HepG2 (cell line): Measurements from ENCODE around the gene MXRA8. TPM values are rescaled to one million over a fixed set of nuclear protein-coding genes. Genes with fewer than 3 reads are reported as not detected.

ENCODE experiments used
- GMEB1 ChIP-seq: sonication (generic); formaldehyde crosslinking; IDR thresholded peaks from 2 replicates; pipeline ENCODE4 v1.5.1; 2020; ENCODE audit warnings: missing genetic modification reagents, mild to moderate bottlenecking, borderline replicate concordance
- SMYD3 ChIP-seq: sonication (generic); formaldehyde crosslinking; IDR thresholded peaks from 2 replicates; pipeline ENCODE4 v1.8.1; 2023; ENCODE audit warnings: mild to moderate bottlenecking, missing genetic modification reagents
- ZFP37 ChIP-seq: sonication (generic); formaldehyde crosslinking; IDR thresholded peaks from 2 replicates; pipeline ENCODE4 v1.4.0; 2020; ENCODE audit warnings: missing genetic modification reagents, borderline replicate concordance
- ZNF263 ChIP-seq: sonication (generic); formaldehyde crosslinking; IDR thresholded peaks from 2 replicates; pipeline ENCODE4 v1.4.0; 2020; ENCODE audit warnings: missing genetic modification reagents
- ZNF441 ChIP-seq: sonication (generic); formaldehyde crosslinking; IDR thresholded peaks from 2 replicates; pipeline ENCODE4 v1.7.0; 2021; ENCODE audit warnings: missing genetic modification reagents, borderline replicate concordance
- ZNF572 ChIP-seq: sonication (generic); formaldehyde crosslinking; IDR thresholded peaks from 2 replicates; pipeline ENCODE4 v1.5.1; 2020; ENCODE audit warnings: mild to moderate bottlenecking, missing genetic modification reagents
- ZNF713 ChIP-seq: sonication (generic); formaldehyde crosslinking; IDR thresholded peaks from 2 replicates; pipeline ENCODE4 v1.4.0; 2020; ENCODE audit warnings: mild to moderate bottlenecking, missing genetic modification reagents
- ZNF784 ChIP-seq: sonication (generic); formaldehyde crosslinking; IDR thresholded peaks from 2 replicates; pipeline ENCODE4 v1.5.1; 2020; ENCODE audit warnings: missing genetic modification reagents, mild to moderate bottlenecking, borderline replicate concordance
- polyA plus RNA-seq, 8 experiments: library from polyadenylated mRNA; depleted of rRNA in 3 of 8; stranded (reverse) in 7 of 8; unstranded in 1 of 8; fragments of >200 nt; fragmentation: Illumina TruSeq in 4 of 8; extraction: Trizol in 4 of 8; gene quantifications; 2 replicates each; pipeline versions ENCODE4 v1.2.1 to v1.2.3, GENCODE V29; 2011 to 2016; ENCODE audit warnings: low read depth in 4 of 8, missing spikeins in 1 of 8, mixed read lengths in 1 of 8; ENCODE audit not compliant: insufficient read depth in 1 of 8
- total RNA-seq, 5 experiments: library from RNA; depleted of rRNA; stranded (reverse); fragments of >200 nt; fragmentation: Illumina TruSeq; extraction: Trizol; gene quantifications; 2 replicates each; pipeline ENCODE4 v1.2.3, GENCODE V29; 2016; ENCODE audit warnings: low read depth in 1 of 5
- TF ChIP-seq, protein P1 (sequence below): sonication (generic); formaldehyde crosslinking; IDR thresholded peaks from 2 replicates; pipeline ENCODE4 v1.8.1; 2022; ENCODE audit warnings: low read depth, mild to moderate bottlenecking, missing genetic modification reagents
- TF ChIP-seq, protein P2 (sequence below): sonication (generic); formaldehyde crosslinking; IDR thresholded peaks from 2 replicates; pipeline ENCODE4 v1.5.1; 2020; ENCODE audit warnings: mild to moderate bottlenecking, missing genetic modification reagents, borderline replicate concordance
- TF ChIP-seq, protein P3 (sequence below): sonication (generic); formaldehyde crosslinking; IDR thresholded peaks from 2 replicates; pipeline ENCODE4 v1.4.0; 2020; ENCODE audit warnings: missing genetic modification reagents, borderline replicate concordance

Gene MXRA8
- total and polyA plus RNA-seq, 2 of the 13 experiments (the other 11 are each of a cell fraction or from before 2014, with no cell fraction given), result 19.8 to 44.8 TPM

DNA sequence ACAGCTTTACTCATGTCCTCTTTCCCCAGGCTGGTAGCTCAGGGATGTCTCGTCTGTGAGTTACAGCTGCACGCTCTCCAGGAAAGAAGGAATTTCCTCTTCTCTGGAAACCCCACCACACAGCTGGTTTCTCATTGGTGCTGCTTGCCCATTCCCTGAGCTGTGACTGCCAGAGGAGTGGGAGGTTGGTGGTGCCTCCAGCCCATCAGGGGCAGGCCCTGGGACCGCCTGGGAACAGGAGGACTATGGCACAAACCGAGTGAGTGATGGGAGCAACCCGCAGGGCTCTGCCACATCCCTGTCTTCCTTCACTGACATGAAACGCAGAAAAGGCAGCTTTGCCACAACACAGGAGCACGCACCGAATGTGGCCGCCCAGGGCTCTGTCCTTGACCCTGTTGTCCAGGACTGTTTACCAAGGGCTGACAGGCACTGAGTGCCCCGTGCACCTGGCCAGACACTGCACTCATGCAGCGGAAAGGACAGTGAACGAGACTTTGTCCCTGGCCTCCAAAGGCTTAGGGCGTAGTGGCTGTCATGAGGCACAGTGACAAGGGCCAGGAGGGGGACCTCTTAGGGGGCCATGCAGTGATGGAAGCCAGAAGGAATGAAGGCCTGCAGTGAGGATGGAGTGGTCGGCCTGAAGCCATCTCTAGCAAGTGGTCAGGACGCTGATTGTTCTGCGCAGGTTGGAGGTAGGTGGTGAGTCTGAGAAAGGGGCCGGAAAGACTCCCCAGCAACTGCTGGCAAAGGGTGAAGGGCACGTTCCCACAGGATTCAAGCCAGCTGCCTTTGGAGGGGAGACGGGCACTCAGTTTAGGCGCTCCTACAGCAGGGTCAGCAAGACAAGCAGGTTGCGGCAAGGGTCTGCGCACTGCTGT lies 42.5 kb upstream of the MXRA8 start (continued):
- TF ChIP-seq, protein P1, sequence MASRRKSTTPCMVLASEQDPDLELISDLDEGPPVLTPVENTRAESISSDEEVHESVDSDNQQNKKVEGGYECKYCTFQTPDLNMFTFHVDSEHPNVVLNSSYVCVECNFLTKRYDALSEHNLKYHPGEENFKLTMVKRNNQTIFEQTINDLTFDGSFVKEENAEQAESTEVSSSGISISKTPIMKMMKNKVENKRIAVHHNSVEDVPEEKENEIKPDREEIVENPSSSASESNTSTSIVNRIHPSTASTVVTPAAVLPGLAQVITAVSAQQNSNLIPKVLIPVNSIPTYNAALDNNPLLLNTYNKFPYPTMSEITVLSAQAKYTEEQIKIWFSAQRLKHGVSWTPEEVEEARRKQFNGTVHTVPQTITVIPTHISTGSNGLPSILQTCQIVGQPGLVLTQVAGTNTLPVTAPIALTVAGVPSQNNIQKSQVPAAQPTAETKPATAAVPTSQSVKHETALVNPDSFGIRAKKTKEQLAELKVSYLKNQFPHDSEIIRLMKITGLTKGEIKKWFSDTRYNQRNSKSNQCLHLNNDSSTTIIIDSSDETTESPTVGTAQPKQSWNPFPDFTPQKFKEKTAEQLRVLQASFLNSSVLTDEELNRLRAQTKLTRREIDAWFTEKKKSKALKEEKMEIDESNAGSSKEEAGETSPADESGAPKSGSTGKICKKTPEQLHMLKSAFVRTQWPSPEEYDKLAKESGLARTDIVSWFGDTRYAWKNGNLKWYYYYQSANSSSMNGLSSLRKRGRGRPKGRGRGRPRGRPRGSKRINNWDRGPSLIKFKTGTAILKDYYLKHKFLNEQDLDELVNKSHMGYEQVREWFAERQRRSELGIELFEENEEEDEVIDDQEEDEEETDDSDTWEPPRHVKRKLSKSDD (CRISPR knock-in tag), result peak; percentile 39; the same call in 1 of the 2 replicates
- peak; percentile 70 for TF ChIP-seq ZNF263 (CRISPR knock-in tag)
- TF ChIP-seq ZNF713 (CRISPR knock-in tag), result peak; percentile 79; the same call in 1 of the 2 replicates
- TF ChIP-seq ZNF784 (CRISPR knock-in tag), result peak; percentile 45; the same call in 1 of the 2 replicates
- peak; percentile 77 for TF ChIP-seq GMEB1 (CRISPR knock-in tag)
- TF ChIP-seq ZFP37 (CRISPR knock-in tag), result peak; percentile 85; the same call in 1 of the 2 replicates
- peak; percentile 50; the same call in 1 of the 2 replicates for TF ChIP-seq ZNF441 (CRISPR knock-in tag)
- TF ChIP-seq, protein P2, sequence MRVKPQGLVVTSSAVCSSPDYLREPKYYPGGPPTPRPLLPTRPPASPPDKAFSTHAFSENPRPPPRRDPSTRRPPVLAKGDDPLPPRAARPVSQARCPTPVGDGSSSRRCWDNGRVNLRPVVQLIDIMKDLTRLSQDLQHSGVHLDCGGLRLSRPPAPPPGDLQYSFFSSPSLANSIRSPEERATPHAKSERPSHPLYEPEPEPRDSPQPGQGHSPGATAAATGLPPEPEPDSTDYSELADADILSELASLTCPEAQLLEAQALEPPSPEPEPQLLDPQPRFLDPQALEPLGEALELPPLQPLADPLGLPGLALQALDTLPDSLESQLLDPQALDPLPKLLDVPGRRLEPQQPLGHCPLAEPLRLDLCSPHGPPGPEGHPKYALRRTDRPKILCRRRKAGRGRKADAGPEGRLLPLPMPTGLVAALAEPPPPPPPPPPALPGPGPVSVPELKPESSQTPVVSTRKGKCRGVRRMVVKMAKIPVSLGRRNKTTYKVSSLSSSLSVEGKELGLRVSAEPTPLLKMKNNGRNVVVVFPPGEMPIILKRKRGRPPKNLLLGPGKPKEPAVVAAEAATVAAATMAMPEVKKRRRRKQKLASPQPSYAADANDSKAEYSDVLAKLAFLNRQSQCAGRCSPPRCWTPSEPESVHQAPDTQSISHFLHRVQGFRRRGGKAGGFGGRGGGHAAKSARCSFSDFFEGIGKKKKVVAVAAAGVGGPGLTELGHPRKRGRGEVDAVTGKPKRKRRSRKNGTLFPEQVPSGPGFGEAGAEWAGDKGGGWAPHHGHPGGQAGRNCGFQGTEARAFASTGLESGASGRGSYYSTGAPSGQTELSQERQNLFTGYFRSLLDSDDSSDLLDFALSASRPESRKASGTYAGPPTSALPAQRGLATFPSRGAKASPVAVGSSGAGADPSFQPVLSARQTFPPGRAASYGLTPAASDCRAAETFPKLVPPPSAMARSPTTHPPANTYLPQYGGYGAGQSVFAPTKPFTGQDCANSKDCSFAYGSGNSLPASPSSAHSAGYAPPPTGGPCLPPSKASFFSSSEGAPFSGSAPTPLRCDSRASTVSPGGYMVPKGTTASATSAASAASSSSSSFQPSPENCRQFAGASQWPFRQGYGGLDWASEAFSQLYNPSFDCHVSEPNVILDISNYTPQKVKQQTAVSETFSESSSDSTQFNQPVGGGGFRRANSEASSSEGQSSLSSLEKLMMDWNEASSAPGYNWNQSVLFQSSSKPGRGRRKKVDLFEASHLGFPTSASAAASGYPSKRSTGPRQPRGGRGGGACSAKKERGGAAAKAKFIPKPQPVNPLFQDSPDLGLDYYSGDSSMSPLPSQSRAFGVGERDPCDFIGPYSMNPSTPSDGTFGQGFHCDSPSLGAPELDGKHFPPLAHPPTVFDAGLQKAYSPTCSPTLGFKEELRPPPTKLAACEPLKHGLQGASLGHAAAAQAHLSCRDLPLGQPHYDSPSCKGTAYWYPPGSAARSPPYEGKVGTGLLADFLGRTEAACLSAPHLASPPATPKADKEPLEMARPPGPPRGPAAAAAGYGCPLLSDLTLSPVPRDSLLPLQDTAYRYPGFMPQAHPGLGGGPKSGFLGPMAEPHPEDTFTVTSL, result peak; percentile 75; the same call in 1 of the 2 replicates
- peak; percentile 97; the same call in 1 of the 2 replicates for TF ChIP-seq ZNF572 (CRISPR knock-in tag)
- TF ChIP-seq, protein P3, sequence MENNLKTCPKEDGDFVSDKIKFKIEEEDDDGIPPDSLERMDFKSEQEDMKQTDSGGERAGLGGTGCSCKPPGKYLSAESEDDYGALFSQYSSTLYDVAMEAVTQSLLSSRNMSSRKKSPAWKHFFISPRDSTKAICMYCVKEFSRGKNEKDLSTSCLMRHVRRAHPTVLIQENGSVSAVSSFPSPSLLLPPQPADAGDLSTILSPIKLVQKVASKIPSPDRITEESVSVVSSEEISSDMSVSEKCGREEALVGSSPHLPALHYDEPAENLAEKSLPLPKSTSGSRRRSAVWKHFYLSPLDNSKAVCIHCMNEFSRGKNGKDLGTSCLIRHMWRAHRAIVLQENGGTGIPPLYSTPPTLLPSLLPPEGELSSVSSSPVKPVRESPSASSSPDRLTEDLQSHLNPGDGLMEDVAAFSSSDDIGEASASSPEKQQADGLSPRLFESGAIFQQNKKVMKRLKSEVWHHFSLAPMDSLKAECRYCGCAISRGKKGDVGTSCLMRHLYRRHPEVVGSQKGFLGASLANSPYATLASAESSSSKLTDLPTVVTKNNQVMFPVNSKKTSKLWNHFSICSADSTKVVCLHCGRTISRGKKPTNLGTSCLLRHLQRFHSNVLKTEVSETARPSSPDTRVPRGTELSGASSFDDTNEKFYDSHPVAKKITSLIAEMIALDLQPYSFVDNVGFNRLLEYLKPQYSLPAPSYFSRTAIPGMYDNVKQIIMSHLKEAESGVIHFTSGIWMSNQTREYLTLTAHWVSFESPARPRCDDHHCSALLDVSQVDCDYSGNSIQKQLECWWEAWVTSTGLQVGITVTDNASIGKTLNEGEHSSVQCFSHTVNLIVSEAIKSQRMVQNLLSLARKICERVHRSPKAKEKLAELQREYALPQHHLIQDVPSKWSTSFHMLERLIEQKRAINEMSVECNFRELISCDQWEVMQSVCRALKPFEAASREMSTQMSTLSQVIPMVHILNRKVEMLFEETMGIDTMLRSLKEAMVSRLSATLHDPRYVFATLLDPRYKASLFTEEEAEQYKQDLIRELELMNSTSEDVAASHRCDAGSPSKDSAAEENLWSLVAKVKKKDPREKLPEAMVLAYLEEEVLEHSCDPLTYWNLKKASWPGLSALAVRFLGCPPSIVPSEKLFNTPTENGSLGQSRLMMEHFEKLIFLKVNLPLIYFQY (CRISPR knock-in tag), result peak; percentile 69
- no peak; the same call in 1 of the 2 replicates for TF ChIP-seq SMYD3
